Germinal center (tissue), 1 donor: Measurements from ENCODE around the gene CYP26B1.

Experiments used
- DNase-seq: peaks from one replicate; pipeline ENCODE4 v3.0.0; 2012; ENCODE audit warnings: mixed read lengths, low spot score

CYP26B1 gene

GRCh38 chr2:72147303-72147971, at the start of gene CYP26B1:
TSS of gene CYP26B1 (minus strand) at chr2:72147862. CDS start at chr2:72147834, 28 bp downstream.
- DNase-seq: no peak

- DNase-seq: no peak
Observed at GRCh38 chr2:72193723-72194122, 46.1 kb upstream of the CYP26B1 start.

GRCh38 chr2:72191441-72191840, 43.8 kb upstream of the CYP26B1 start:
- no peak for DNase-seq

GRCh38 chr2:72185206-72185605, 37.5 kb upstream of the CYP26B1 start:
- no peak for DNase-seq

- no peak for DNase-seq
Observed at GRCh38 chr2:72183466-72183865, 35.8 kb upstream of the CYP26B1 start.

- DNase-seq: no peak
Observed at GRCh38 chr2:72183016-72183415, 35.4 kb upstream of the CYP26B1 start.

GRCh38 chr2:72182547-72182946, 34.9 kb upstream of the CYP26B1 start:
- DNase-seq: no peak

GRCh38 chr2:72181616-72182015, 34.0 kb upstream of the CYP26B1 start:
- DNase-seq: no peak

- DNase-seq: no peak
Observed at GRCh38 chr2:72180351-72180750, 32.7 kb upstream of the CYP26B1 start.

- no peak for DNase-seq
Observed at GRCh38 chr2:72178551-72178950, 30.9 kb upstream of the CYP26B1 start.

- DNase-seq: no peak
Observed at GRCh38 chr2:72176281-72176680, 28.6 kb upstream of the CYP26B1 start.

GRCh38 chr2:72175636-72176035, 28.0 kb upstream of the CYP26B1 start:
- DNase-seq: no peak

- no peak for DNase-seq
Observed at GRCh38 chr2:72173640-72174321, 26.1 kb upstream of the CYP26B1 start.

- DNase-seq: no peak
Observed at GRCh38 chr2:72172478-72172877, 24.8 kb upstream of the CYP26B1 start.

- DNase-seq: no peak
Observed at GRCh38 chr2:72166279-72166678, 18.6 kb upstream of the CYP26B1 start.

GRCh38 chr2:72165792-72166191, 18.1 kb upstream of the CYP26B1 start:
- DNase-seq: no peak

GRCh38 chr2:72162574-72162973, 14.9 kb upstream of the CYP26B1 start:
- DNase-seq: no peak

- DNase-seq: no peak
Observed at GRCh38 chr2:72159211-72159993, 11.7 kb upstream of the CYP26B1 start.

- DNase-seq: no peak
Observed at GRCh38 chr2:72157871-72158771, 10.5 kb upstream of the CYP26B1 start.

- no peak for DNase-seq
Observed at GRCh38 chr2:72156872-72157271, 9.2 kb upstream of the CYP26B1 start.

- no peak for DNase-seq
Observed at GRCh38 chr2:72155737-72156136, 8.1 kb upstream of the CYP26B1 start.

- no peak for DNase-seq
Observed at GRCh38 chr2:72155151-72155550, 7.5 kb upstream of the CYP26B1 start.
